ENCODE results near the gene PPP6R1. TPM values are rescaled to one million over a fixed set of nuclear protein-coding genes. Genes with fewer than 3 reads are reported as not detected.

PPP6R1 gene
- total RNA-seq, 1 donor from 2014 or later: 216 TPM

DNA sequence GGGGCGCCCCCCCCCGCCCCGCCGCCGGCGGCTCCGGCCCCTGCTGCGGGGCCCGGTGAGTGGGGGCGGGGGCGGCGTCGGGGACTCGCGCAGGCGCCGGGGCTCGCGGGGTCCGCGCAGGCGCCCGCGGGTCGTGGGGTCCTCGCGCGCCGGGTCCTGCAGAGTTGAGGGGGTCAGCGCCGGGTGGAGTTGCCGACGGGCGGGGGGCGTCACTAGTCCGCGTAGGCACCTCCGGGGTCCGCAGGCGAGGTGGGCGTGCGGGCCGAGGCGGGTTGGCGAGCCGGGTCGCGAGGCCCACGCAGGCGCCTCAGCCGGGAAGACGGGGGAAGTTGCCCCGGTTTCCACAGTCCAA is 365 bp downstream of the PPP6R1 start:
- Mint-ChIP-seq H3K36me3 (ENCODE audit: low read depth) (peaks cover 41% of the 10 kb centered on the region), H3K9me3 (no peaks in the 10 kb centered on the region), H3K27me3 (peaks cover 2% of the 10 kb centered on the region), H3K27ac (peak overlapping the region; percentile 99), H3K4me3 (peak overlapping the region; percentile 89), H3K4me1 (peaks cover 49% of the 10 kb centered on the region)
- DNase-seq: peak; percentile 85
- intact Hi-C loops (cut with micrococcal nuclease): loop anchor here (2.0 to 10.0 kb wide), 5 partner anchors 142 to 1054 kb away; partner anchors contain the start of genes LENG9, PPP1R12C, RPS9 and U2AF2

- Mint-ChIP-seq H3K4me3 (peak overlapping the region; percentile 96), H3K27me3 (peaks cover 2% of the 10 kb centered on the region), H3K36me3 (ENCODE audit: low read depth) (peaks cover 37% of the 10 kb centered on the region), H3K4me1 (peaks cover 55% of the 10 kb centered on the region), H3K9me3 (no peaks in the 10 kb centered on the region), H3K27ac (peak overlapping the region; percentile 96)
- DNase-seq: peak; percentile 75
- intact Hi-C loops (cut with micrococcal nuclease): loop anchor here (1.0 to 10.0 kb wide), 7 partner anchors 82 to 1053 kb away; partner anchors contain the start of genes DNAAF3, KMT5C, LENG9 and PPP1R12C
Measured at GRCh38 chr19:55257461-55258420, 1.1 kb downstream of the PPP6R1 start.

DNA sequence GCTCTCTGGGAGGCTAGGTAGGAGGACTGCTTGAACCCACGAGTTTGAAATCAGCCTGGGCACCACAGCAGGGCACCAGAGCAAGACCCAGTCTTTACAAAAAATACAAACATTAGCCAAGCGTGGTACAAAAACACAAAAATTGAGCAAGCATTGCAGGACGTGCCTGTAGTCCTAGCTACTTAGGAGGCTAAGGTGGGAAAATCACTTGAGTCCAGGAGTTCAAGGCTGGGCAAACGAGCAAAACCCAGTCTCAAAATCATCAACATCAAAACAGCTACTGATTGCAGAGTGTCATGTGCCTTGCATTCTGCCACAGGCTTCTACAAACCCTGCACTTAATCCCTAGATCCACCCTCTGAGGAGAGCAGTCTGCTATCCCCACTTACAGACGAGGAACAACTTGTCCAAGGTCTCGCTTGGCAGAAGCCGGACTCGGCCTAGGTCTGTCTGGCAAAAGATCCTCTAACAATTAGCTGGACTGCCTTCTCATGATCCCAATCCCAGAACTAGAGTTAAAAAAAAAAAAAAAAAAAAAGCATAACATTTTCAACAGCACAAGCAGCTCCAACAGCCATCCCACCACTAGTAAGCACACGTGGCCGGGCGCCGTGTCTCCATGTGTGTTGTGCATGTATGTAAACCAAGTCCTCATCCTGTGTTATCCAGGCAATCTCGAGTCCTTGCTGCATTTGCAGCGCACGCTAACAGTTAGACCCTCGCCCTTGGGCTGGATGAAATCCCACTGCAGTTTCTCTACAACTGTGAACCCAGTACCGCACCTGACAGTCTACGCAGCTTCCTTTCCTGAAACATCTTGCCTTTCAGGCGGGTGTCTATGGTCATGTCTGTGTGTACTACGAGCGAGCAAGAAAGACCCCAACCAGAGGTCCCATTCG is 2.0 kb downstream of the PPP6R1 start:
- DNase-seq: peak; percentile 73
- H3K4me1 Mint-ChIP-seq: peaks cover 57% of the 10 kb centered on the region
- H3K4me3 Mint-ChIP-seq: peak overlapping the region; percentile 96
- peaks cover 35% of the 10 kb centered on the region for H3K36me3 Mint-ChIP-seq (ENCODE audit: low read depth)
- H3K27me3 Mint-ChIP-seq: peaks cover 2% of the 10 kb centered on the region
- H3K9me3 Mint-ChIP-seq: no peaks in the 10 kb centered on the region
- intact Hi-C loops (cut with micrococcal nuclease): loop anchor here (1.0 to 10.0 kb wide), 5 partner anchors 82 to 1052 kb away; partner anchors contain the start of genes DNAAF3, KMT5C, LENG9 and RPS9
- peak overlapping the region; percentile 96 for H3K27ac Mint-ChIP-seq

GRCh38 chr19:55255618-55256423 is 3.0 kb downstream of the PPP6R1 start:
- H3K4me1 Mint-ChIP-seq: peaks cover 67% of the 10 kb centered on the region

DNA sequence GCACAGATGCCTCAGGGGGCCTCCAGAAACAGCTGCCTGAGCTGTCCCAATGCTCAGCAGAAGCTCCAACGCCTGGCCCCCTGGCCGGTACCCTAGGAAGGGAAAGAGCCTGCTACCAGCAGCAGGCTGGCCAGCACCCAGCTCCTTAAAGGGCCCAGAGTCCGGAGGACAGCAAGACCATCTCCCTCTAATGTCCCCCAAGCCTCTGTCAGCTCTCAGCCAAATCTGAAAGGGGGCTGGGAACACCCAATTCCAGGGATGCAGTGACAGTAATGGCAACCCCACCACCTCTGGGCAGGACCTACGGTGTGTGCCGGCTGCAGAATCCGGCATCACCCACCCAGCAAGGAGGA is 4.2 kb downstream of the PPP6R1 start:
- intact Hi-C loops (cut with micrococcal nuclease): loop anchor here (10.0 kb wide), 3 partner anchors 400 to 1050 kb away; partner anchors contain the start of genes LENG9, RPS9 and U2AF2
- H3K4me3 Mint-ChIP-seq: peak overlapping the region; percentile 96
- peak overlapping the region; percentile 96 for H3K27ac Mint-ChIP-seq
- no peaks in the 10 kb centered on the region for H3K9me3 Mint-ChIP-seq
- DNase-seq: no peak
- H3K27me3 Mint-ChIP-seq: peaks cover 2% of the 10 kb centered on the region
- H3K36me3 Mint-ChIP-seq (ENCODE audit: low read depth): peaks cover 45% of the 10 kb centered on the region
- peaks cover 65% of the 10 kb centered on the region for H3K4me1 Mint-ChIP-seq

More at GRCh38 chr19:55255618-55256423, 3.0 kb downstream of the PPP6R1 start:
- Mint-ChIP-seq H3K27ac (peak overlapping the region; percentile 96), H3K27me3 (peaks cover 2% of the 10 kb centered on the region), H3K9me3 (no peaks in the 10 kb centered on the region), H3K36me3 (ENCODE audit: low read depth) (peaks cover 42% of the 10 kb centered on the region), H3K4me3 (peak overlapping the region; percentile 96)
- peak; percentile 84 for DNase-seq
- intact Hi-C loops (cut with micrococcal nuclease): loop anchor here (2.0 to 10.0 kb wide), 4 partner anchors 89 to 1051 kb away; partner anchors contain the start of genes DNAAF3, LENG9, RPS9 and U2AF2

GRCh38 chr19:55253842-55254624 is 4.8 kb downstream of the PPP6R1 start:
- H3K4me1 Mint-ChIP-seq: peaks cover 62% of the 10 kb centered on the region

DNA sequence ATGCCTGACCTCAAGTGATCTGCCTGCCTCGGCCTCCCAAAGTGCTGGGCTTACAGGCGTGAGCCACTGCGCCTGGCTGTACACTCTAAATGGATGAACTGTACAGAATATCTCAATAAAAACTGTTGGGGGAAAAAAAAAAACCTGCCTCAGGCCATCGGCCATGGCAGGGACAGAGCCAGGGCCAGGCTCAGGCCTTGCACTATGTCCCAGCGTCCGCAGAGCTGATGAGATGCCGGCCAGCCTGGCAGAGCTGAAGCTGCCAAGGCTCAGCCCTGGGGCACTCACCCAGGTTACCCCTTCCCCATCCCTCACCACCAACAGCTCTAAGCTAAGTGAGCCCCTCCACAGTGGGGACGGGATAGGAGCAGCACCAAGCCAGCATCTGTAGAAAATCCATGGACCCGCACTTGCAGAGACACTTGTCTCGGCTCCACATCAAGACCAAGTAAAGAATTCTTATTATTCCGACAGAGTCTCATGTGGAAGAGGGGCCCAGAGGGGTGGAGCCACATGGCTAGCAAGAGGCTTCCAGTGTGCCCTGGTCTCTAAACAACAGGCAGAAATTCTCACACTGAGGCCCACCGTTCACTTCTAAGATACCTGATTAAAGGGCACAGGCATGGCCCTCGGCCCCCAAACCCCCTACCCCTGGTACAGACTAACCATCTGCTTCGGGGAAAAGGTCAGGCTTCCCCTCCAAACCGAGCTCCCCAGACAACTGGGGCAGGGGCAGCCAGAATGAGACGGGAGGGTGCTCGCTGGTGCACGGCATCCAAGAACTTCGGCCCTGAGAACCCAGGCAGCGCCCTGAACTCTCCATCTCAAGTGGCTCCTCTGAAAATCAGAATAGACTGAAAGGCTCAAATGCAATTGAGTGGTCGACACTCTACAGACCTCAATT is 5.8 kb downstream of the PPP6R1 start:
- Mint-ChIP-seq H3K27ac (peak overlapping the region; percentile 96), H3K27me3 (no peaks in the 10 kb centered on the region), H3K4me3 (peak overlapping the region; percentile 96), H3K4me1 (peaks cover 69% of the 10 kb centered on the region), H3K36me3 (ENCODE audit: low read depth) (peaks cover 50% of the 10 kb centered on the region), H3K9me3 (no peaks in the 10 kb centered on the region)
- intact Hi-C loops (cut with micrococcal nuclease): loop anchor here (10.0 kb wide), 3 partner anchors 402 to 1048 kb away; partner anchors contain the start of genes LENG9, RPS9 and U2AF2
- no peak for DNase-seq

More at GRCh38 chr19:55253842-55254624, 4.8 kb downstream of the PPP6R1 start:
- no peaks in the 10 kb centered on the region for H3K9me3 Mint-ChIP-seq
- no peaks in the 10 kb centered on the region for H3K27me3 Mint-ChIP-seq
- peak; percentile 89 for DNase-seq
- peaks cover 43% of the 10 kb centered on the region for H3K36me3 Mint-ChIP-seq (ENCODE audit: low read depth)
- H3K4me3 Mint-ChIP-seq: peak overlapping the region; percentile 96
- H3K27ac Mint-ChIP-seq: peak overlapping the region; percentile 96
- intact Hi-C loops (cut with micrococcal nuclease): loop anchor here (10.0 kb wide), 3 partner anchors 401 to 1049 kb away; partner anchors contain the start of genes LENG9, RPS9 and U2AF2

DNA sequence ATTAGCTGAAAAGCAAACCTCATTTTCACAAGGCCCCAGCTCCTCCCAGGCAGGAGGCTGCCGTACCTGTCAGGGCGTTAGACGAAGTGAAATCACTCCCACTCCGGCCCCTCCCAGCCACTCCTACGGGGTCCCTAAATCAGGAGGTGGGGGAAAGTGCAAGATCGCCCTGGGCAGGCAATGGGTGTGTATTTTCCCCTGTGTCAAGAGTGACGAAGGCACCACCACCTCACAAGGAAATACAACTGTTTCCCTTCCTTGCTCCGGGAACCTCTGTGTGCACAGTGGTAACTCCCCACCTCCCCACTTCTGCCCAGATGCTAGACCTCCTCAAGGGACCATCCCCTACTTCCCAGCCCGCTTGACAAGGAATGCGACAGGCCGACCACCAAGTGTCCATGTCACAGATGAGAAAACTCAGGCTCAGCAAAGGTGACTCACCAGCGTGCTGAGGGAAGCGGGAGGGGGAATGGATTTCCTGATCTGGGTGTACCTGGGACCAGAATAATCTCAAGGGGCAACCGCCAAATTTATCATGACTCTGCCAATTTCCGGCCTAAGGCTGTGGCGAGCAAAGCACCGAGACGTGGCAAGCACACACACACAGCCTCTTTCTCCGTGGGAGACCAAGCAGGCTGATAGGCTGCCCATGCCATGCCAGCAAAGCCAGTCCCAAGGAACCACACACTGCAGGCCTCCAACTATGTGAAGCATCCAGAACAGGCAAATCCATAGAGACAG is 7.3 kb downstream of the PPP6R1 start:
- peak overlapping the region; percentile 96 for H3K4me3 Mint-ChIP-seq
- peaks cover 61% of the 10 kb centered on the region for H3K4me1 Mint-ChIP-seq
- H3K36me3 Mint-ChIP-seq (ENCODE audit: low read depth): peaks cover 37% of the 10 kb centered on the region
- DNase-seq: peak; percentile 76
- no peaks in the 10 kb centered on the region for H3K27me3 Mint-ChIP-seq
- intact Hi-C loops (cut with micrococcal nuclease): loop anchor here (10.0 kb wide), 3 partner anchors 403 to 1047 kb away; partner anchors contain the start of genes LENG9, RPS9 and U2AF2
- no peaks in the 10 kb centered on the region for H3K9me3 Mint-ChIP-seq
- H3K27ac Mint-ChIP-seq: peak overlapping the region; percentile 95

DNA sequence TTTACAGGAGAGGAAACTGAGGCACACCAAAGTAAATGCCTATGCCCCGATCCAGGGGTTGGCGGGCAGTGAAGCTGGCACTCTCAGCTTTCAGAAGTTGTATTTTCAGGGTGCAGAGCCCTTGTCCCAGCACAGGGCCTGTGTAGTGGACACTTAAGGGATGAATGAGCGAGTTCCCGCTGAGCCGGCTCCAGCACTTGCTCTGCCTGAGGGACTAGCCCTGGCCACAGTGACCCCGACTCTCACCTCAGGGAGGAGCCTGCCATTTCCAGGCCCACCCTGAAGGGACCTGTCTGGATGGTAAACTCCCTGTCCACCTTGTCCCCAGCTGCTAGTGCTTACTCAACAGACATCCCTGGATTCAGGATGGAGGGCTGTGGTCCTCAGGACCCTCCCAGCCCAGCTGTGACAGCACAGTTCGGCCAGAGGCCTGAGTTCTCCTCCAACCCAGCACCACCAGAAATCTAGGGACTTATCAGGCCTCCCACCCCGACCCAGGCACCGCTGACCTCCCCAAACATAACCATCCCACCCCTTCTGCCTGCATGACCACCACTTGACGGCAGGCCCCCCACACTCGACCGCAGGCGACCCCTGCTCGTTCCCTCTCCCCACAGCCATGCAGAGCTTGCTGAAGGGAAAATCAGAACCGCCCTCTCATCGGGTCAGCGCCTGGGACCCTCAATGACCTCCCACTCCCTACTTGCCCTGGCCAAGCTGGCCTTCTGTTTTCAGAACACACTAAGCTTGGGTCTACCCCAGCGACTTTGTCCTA is 8.4 kb downstream of the PPP6R1 start:
- H3K27ac Mint-ChIP-seq: peak overlapping the region; percentile 95
- DNase-seq: no peak
- H3K9me3 Mint-ChIP-seq: no peaks in the 10 kb centered on the region
- peaks cover 30% of the 10 kb centered on the region for H3K36me3 Mint-ChIP-seq (ENCODE audit: low read depth)
- no peaks in the 10 kb centered on the region for H3K27me3 Mint-ChIP-seq
- intact Hi-C loops (cut with micrococcal nuclease): loop anchor here (10.0 kb wide), 3 partner anchors 404 to 1046 kb away; partner anchors contain the start of genes LENG9, RPS9 and U2AF2
- H3K4me3 Mint-ChIP-seq: peak overlapping the region; percentile 96
- peaks cover 50% of the 10 kb centered on the region for H3K4me1 Mint-ChIP-seq

- Mint-ChIP-seq H3K27me3 (no peaks in the 10 kb centered on the region), H3K4me3 (no peak overlapping the region), H3K4me1 (peaks cover 44% of the 10 kb centered on the region), H3K9me3 (no peaks in the 10 kb centered on the region), H3K36me3 (ENCODE audit: low read depth) (peaks cover 27% of the 10 kb centered on the region), H3K27ac (no peak overlapping the region)
- DNase-seq: no peak
- intact Hi-C loops (cut with micrococcal nuclease): loop anchor here (10.0 kb wide), 3 partner anchors 405 to 1045 kb away; partner anchors contain the start of genes LENG9, RPS9 and U2AF2
Measured at GRCh38 chr19:55249841-55250240, 9.0 kb downstream of the PPP6R1 start.

Data from activated CD4-positive, alpha-beta T cell treated with anti-CD3 and anti-CD28 coated beads, Interleukin-2, amount 10 ng/mL, durations not matched to agents 24 days and 14 days (primary cell).